ENCODE results near the gene RAB3IL1. TPM values are rescaled to one million over a fixed set of nuclear protein-coding genes. Genes with fewer than 3 reads are reported as not detected.

The RAB3IL1 gene
- total and polyA plus RNA-seq, 2 of the 13 experiments (the other 11 are each of a cell fraction or from before 2014, with no cell fraction given): 1.2 to 2.0 TPM

GRCh38 chr11:61961570-61962212, 44.3 kb upstream of the RAB3IL1 start:
- H3K9me3 ChIP-seq (ENCODE audit: low read length): no peaks in the 10 kb centered on the region
- DNase-seq (ENCODE audit: low spot score) (peak; percentile 84), FAIRE-seq (peak; percentile 75), ATAC-seq (peak; percentile 70)
- peaks cover 36% of the 10 kb centered on the region for H4K20me1 ChIP-seq (ENCODE audit: insufficient read depth, low read length)
- in situ Hi-C loops (cut with HindIII; ENCODE audit: extremely low pct_ligation_motif_present, low pct_unique_long_range_greater_than_20kb) (no loop called here), intact Hi-C loops (cut with micrococcal nuclease; ENCODE audit: unreplicated experiment) (no loop called here)
- H3K4me3 ChIP-seq (replicated peaks in 1 of 3; ENCODE audit: insufficient read depth in 1 of 3, low read depth in 2 of 3, low read length in 3 of 3): peak overlapping the region in 1 of 3 experiments; percentile 28; a peak in 1 of 6 replicates
- H3K9ac ChIP-seq (ENCODE audit: insufficient read depth, low read depth, low read length): no peak overlapping the region
- H3K4me1 ChIP-seq (ENCODE audit: insufficient read depth, low read length): peaks cover 52% of the 10 kb centered on the region
- peak overlapping the region; percentile 46 for H3K27ac ChIP-seq (ENCODE audit: extremely low read length, insufficient read depth, low read length)
- ChIA-PET CTCF (ENCODE audit: low intra/inter-chr PET ratio, low total read pairs) (no interaction called here), POLR2A (interaction anchor here (0.9 to 9.7 kb wide), 11 partner anchors 11 to 120 kb away, joined by 3 to 323 read pairs (median 4); partner anchors contain the start of gene BEST1)
- BruUV-seq (replicated peaks): no TSS peak
- H3K36me3 ChIP-seq (replicated peaks in 1 of 2; ENCODE audit: control insufficient read depth in 1 of 2, insufficient read depth in 2 of 2, low read length in 2 of 2): peaks cover 5 to 23% of the 10 kb centered on the region in 2 experiments; a peak in 4 of 5 replicates
- H2AFZ ChIP-seq (ENCODE audit: low read length): no peak overlapping the region
- no peaks in the 10 kb centered on the region; a peak in 1 of 5 replicates for H3K27me3 ChIP-seq (ENCODE audit: control insufficient read depth in 1 of 2, insufficient read depth in 2 of 2, low read length in 2 of 2)
- WGBS (ENCODE audit: low lambda C conversion rate): 7% methylated on average over 8 of the region's 8 CpGs
- peaks cover 19% of the 10 kb centered on the region for H3K79me2 ChIP-seq (ENCODE audit: insufficient read depth, low read length)
- H3K4me2 ChIP-seq (ENCODE audit: low read depth, low read length): peak overlapping the region; percentile 55
- TF ChIP-seq RXRA (CRISPR knock-in tag; IDR thresholded peaks at IDR 0.05): peak; percentile 74; the same call in 1 of the 2 replicates
- TF ChIP-seq ZNF704 (CRISPR knock-in tag; IDR thresholded peaks at IDR 0.05; ENCODE audit: borderline replicate concordance): no peak
- TF ChIP-seq ZBTB26 (CRISPR knock-in tag; IDR thresholded peaks at IDR 0.05; ENCODE audit: borderline replicate concordance): peak; percentile 100
- TF ChIP-seq BRF2 (CRISPR knock-in tag; IDR thresholded peaks at IDR 0.05): no peak
- TF ChIP-seq ZNF3 (CRISPR knock-in tag; IDR thresholded peaks at IDR 0.05): peak; percentile 71; the same call in 1 of the 2 replicates
- peak; percentile 77 for TF ChIP-seq HNF4A (CRISPR knock-in tag; IDR thresholded peaks at IDR 0.05)
- TF ChIP-seq PPARG (CRISPR knock-in tag; conservative IDR thresholded peaks at IDR 0.05): peak; percentile 94
- peak; percentile 29; the same call in 1 of the 2 replicates for TF ChIP-seq ARNT2 (CRISPR knock-in tag; IDR thresholded peaks at IDR 0.05; ENCODE audit: low read depth)
- TF ChIP-seq SKI (IDR thresholded peaks at IDR 0.05; ENCODE audit: partially characterized antibody): peak; percentile 23
- TF ChIP-seq ZMYM2 (CRISPR knock-in tag; IDR thresholded peaks at IDR 0.05): 0 out of 2 replicates have a peak, but pooled peaks have one; percentile 39
- TF ChIP-seq PHF21A (CRISPR knock-in tag; IDR thresholded peaks at IDR 0.05): peak; percentile 56; the same call in 1 of the 2 replicates
- 0 out of 2 replicates have a peak, but pooled peaks have one; percentile 19 for TF ChIP-seq HDAC1 (CRISPR knock-in tag; IDR thresholded peaks at IDR 0.05)
- no peak for TF ChIP-seq MBNL3 (CRISPR knock-in tag; conservative IDR thresholded peaks at IDR 0.05)
- no peak for TF ChIP-seq CEBPZ (IDR thresholded peaks at IDR 0.05; ENCODE audit: low read length)
